ENCODE measurements around the gene DNMBP.

Gene DNMBP

GRCh38 chr10:99834410-99834809 lies 175.3 kb downstream of the DNMBP start:
- Histone ChIP-seq H3K27me3 (replicated peaks in 2 of 5; ENCODE audit: control insufficient read depth in 4 of 5, insufficient read depth in 5 of 5, low read length in 4 of 5) (peaks cover 0 to 2% (median 0%) of the 10 kb centered on the region in 5 experiments), H3K27ac (ENCODE audit: insufficient read depth in 1 of 2, low read depth in 1 of 2, low read length in 2 of 2, poor library complexity in 1 of 2, severe bottlenecking in 2 of 2) (no peak overlapping the region), H3K9me3 (ENCODE audit: control extremely low read depth in 1 of 5, control insufficient read depth in 4 of 5, insufficient read depth in 2 of 5, low read depth in 1 of 5, low read length in 4 of 5) (no peaks in the 10 kb centered on the region), H3K4me3 (ENCODE audit: control insufficient read depth in 1 of 7, extremely low read depth in 1 of 7, insufficient read depth in 4 of 7, low read depth in 2 of 7, low read length in 6 of 7) (no peak overlapping the region), H3K4me1 (ENCODE audit: control extremely low read depth in 1 of 4, control insufficient read depth in 4 of 4, insufficient read depth in 4 of 4, low read length in 3 of 4) (no peaks in the 10 kb centered on the region), H3K36me3 (ENCODE audit: control insufficient read depth in 4 of 4, insufficient read depth in 4 of 4, low read length in 3 of 4) (no peaks in the 10 kb centered on the region)
- no peak for DNase-seq
- CTCF ChIA-PET, result interaction anchor here (1.1 to 3.4 kb wide), 2 partner anchors 11 to 101 kb away, joined by 3 to 21 read pairs; no protein-coding TSS in a partner anchor
- 93% methylated on average over 3 of the region's 4 CpGs for WGBS (ENCODE audit: insufficient coverage)
- POLR2A ChIA-PET, result interaction anchor here (0.5 kb wide), 1 partner anchor 1801 kb away, joined by 3 read pairs; no protein-coding TSS in a partner anchor

- POLR2A ChIA-PET, result no interaction called here
- H3K27ac ChIP-seq (ENCODE audit: insufficient read depth in 1 of 2, low read depth in 1 of 2, low read length in 2 of 2, poor library complexity in 1 of 2, severe bottlenecking in 2 of 2), result no peak overlapping the region
- WGBS (ENCODE audit: insufficient coverage), result 100% methylated on average over 2 of the region's 2 CpGs
- H3K4me3 ChIP-seq (ENCODE audit: control insufficient read depth in 1 of 7, extremely low read depth in 1 of 7, insufficient read depth in 4 of 7, low read depth in 2 of 7, low read length in 6 of 7), result no peak overlapping the region
- no peaks in the 10 kb centered on the region for H3K4me1 ChIP-seq (ENCODE audit: control extremely low read depth in 1 of 4, control insufficient read depth in 4 of 4, insufficient read depth in 4 of 4, low read length in 3 of 4)
- peaks cover 0 to 2% (median 0%) of the 10 kb centered on the region in 5 experiments for H3K27me3 ChIP-seq (replicated peaks in 2 of 5; ENCODE audit: control insufficient read depth in 4 of 5, insufficient read depth in 5 of 5, low read length in 4 of 5)
- no peak for DNase-seq
- CTCF ChIA-PET, result no interaction called here
- no peaks in the 10 kb centered on the region for H3K36me3 ChIP-seq (ENCODE audit: control insufficient read depth in 4 of 4, insufficient read depth in 4 of 4, low read length in 3 of 4)
- peaks cover 0 to 9% (median 0%) of the 10 kb centered on the region in 5 experiments for H3K9me3 ChIP-seq (ENCODE audit: control extremely low read depth in 1 of 5, control insufficient read depth in 4 of 5, insufficient read depth in 2 of 5, low read depth in 1 of 5, low read length in 4 of 5)
Measured at GRCh38 chr10:99832439-99832838, 177.3 kb downstream of the DNMBP start.

- no peak overlapping the region for H3K27ac ChIP-seq (ENCODE audit: insufficient read depth in 1 of 2, low read depth in 1 of 2, low read length in 2 of 2, poor library complexity in 1 of 2, severe bottlenecking in 2 of 2)
- H3K4me1 ChIP-seq (ENCODE audit: control extremely low read depth in 1 of 4, control insufficient read depth in 4 of 4, insufficient read depth in 4 of 4, low read length in 3 of 4), result no peaks in the 10 kb centered on the region
- POLR2A ChIA-PET, result no interaction called here
- CTCF ChIA-PET, result interaction anchor here (1.1 to 1.5 kb wide), 3 partner anchors 10 to 217 kb away, joined by 3 to 6 read pairs (median 3); no protein-coding TSS in a partner anchor
- H3K4me3 ChIP-seq (ENCODE audit: control insufficient read depth in 1 of 7, extremely low read depth in 1 of 7, insufficient read depth in 4 of 7, low read depth in 2 of 7, low read length in 6 of 7), result no peak overlapping the region
- WGBS (ENCODE audit: insufficient coverage), result 84% methylated on average over 2 of the region's 2 CpGs
- no peak for DNase-seq
- no peaks in the 10 kb centered on the region for H3K36me3 ChIP-seq (ENCODE audit: control insufficient read depth in 4 of 4, insufficient read depth in 4 of 4, low read length in 3 of 4)
- peaks cover 0 to 9% (median 0%) of the 10 kb centered on the region in 5 experiments for H3K9me3 ChIP-seq (ENCODE audit: control extremely low read depth in 1 of 5, control insufficient read depth in 4 of 5, insufficient read depth in 2 of 5, low read depth in 1 of 5, low read length in 4 of 5)
- H3K27me3 ChIP-seq (replicated peaks in 2 of 5; ENCODE audit: control insufficient read depth in 4 of 5, insufficient read depth in 5 of 5, low read length in 4 of 5), result peaks cover 0 to 2% (median 0%) of the 10 kb centered on the region in 5 experiments
Measured at GRCh38 chr10:99828464-99828863, 181.3 kb downstream of the DNMBP start.

- CTCF ChIA-PET, result interaction anchor here (1.3 kb wide), 1 partner anchor 218 kb away, joined by 3 read pairs; no protein-coding TSS in a partner anchor
Measured at GRCh38 chr10:99827936-99828335, 181.8 kb downstream of the DNMBP start.

More at GRCh38 chr10:99827936-99828335, 181.8 kb downstream of the DNMBP start:
- Histone ChIP-seq H3K27me3 (replicated peaks in 2 of 5; ENCODE audit: control insufficient read depth in 4 of 5, insufficient read depth in 5 of 5, low read length in 4 of 5) (peaks cover 0 to 2% (median 0%) of the 10 kb centered on the region in 5 experiments), H3K27ac (ENCODE audit: insufficient read depth in 1 of 2, low read depth in 1 of 2, low read length in 2 of 2, poor library complexity in 1 of 2, severe bottlenecking in 2 of 2) (no peak overlapping the region), H3K9me3 (ENCODE audit: control extremely low read depth in 1 of 5, control insufficient read depth in 4 of 5, insufficient read depth in 2 of 5, low read depth in 1 of 5, low read length in 4 of 5) (peaks cover 0 to 9% (median 0%) of the 10 kb centered on the region in 5 experiments), H3K4me3 (ENCODE audit: control insufficient read depth in 1 of 7, extremely low read depth in 1 of 7, insufficient read depth in 4 of 7, low read depth in 2 of 7, low read length in 6 of 7) (no peak overlapping the region), H3K36me3 (ENCODE audit: control insufficient read depth in 4 of 4, insufficient read depth in 4 of 4, low read length in 3 of 4) (no peaks in the 10 kb centered on the region), H3K4me1 (ENCODE audit: control extremely low read depth in 1 of 4, control insufficient read depth in 4 of 4, insufficient read depth in 4 of 4, low read length in 3 of 4) (no peaks in the 10 kb centered on the region)
- POLR2A ChIA-PET, result no interaction called here
- WGBS (ENCODE audit: insufficient coverage), result no CpG with 5 or more reads among the region's 3 CpGs
- DNase-seq, result no peak

All from common myeloid progenitor, CD34-positive (primary cell).